ENCODE data around the gene MACROD2.
"Not testable (repeated sequence)": the region's sequence is repeated elsewhere in the genome, so short reads cannot be mapped to it uniquely, and the experiment has no call there.

The MACROD2 gene

GRCh38 chr20:15075586-15075985 lies 1080.3 kb downstream of the MACROD2 start:
- DNase-seq: no peak

GRCh38 chr20:15076785-15077184 lies 1081.5 kb downstream of the MACROD2 start:
- no peak for DNase-seq

GRCh38 chr20:15077733-15078250 lies 1082.5 kb downstream of the MACROD2 start:
- no peak for DNase-seq

DNA sequence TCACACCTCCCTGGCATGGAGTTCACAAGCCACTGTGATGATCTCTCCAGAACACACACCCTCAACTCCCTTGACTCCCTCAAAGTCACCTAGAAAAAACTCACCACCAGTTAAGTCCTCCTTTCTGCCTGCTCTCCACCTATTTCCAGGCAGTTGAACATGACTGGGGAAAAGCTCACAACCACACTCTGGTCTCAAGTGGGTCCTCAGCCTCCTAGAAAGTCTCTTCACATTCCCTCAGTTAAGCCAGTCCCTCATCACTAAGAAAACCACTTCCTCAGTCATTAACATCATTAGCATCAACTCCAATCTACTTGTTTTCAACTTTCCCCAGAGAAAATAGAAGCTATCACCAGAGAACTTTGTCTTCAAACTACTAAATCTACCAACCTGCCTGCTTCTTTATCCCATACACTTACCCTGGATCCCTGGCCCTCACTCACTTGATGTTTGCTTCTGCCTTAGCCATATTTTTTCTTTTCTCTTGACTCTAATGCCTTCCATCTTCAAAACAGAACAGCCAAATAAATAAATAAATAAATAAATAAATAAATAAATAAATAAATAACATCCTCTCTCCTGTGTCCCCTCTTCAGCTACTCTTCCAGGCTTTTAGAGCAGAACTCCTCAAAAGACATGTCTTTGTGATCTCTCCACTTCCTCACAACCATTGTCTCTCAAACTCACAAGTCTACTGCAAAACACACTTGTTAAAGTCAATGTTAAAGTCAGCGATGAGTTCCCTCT lies 1084.5 kb downstream of the MACROD2 start:
- no peak for DNase-seq

DNA sequence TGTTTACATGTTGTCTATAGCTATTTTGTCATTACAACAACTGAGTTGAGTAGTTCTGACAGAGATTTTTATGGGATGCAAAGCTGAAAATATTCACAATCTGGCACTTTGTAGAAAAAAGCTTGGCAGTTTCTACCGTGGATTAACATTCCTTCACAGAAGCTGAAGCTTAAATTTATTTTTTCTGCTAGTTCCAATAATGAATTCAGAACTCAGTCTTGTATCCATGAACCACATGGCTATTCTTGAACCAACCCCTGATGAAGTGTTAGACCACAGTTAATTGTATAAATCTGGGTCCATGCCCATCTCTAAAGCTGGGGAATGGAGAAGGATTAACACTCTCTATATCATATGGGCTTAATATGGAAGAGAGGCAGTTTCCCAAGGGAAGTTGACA lies 1085.9 kb downstream of the MACROD2 start:
- no peak for DNase-seq

- no peak for DNase-seq
These were observed 1096.2 kb downstream of the MACROD2 start for GRCh38 chr20:15091421-15092037.

- DNase-seq: no peak
These were observed 1103.0 kb downstream of the MACROD2 start for GRCh38 chr20:15098351-15098750.

DNA sequence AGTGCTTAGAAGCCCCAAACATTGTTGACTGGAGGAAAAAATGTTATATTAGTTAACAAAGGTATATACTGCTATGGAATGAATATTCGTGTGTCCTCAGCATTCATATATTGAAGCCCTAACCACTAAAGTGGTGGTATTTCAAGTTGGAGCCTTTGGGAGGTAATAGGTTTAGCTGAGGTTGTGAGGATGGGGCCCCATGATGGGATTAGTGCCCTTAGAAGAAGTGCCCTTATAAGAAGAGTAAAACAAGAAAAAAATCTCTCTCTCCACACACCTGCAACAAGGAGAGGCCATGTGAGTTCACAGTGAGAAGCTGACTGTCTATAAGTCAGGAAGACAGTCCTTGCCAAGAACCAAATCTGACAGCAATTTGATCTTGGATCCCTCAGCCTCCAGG lies 1103.8 kb downstream of the MACROD2 start:
- DNase-seq: no peak

GRCh38 chr20:15100506-15101160 lies 1105.3 kb downstream of the MACROD2 start:
- no peak for DNase-seq

GRCh38 chr20:15107931-15108330 lies 1112.6 kb downstream of the MACROD2 start:
- DNase-seq: no peak

GRCh38 chr20:15109494-15109893 lies 1114.2 kb downstream of the MACROD2 start:
- DNase-seq: no peak

GRCh38 chr20:15111654-15112053 lies 1116.3 kb downstream of the MACROD2 start:
- no peak for DNase-seq

DNA sequence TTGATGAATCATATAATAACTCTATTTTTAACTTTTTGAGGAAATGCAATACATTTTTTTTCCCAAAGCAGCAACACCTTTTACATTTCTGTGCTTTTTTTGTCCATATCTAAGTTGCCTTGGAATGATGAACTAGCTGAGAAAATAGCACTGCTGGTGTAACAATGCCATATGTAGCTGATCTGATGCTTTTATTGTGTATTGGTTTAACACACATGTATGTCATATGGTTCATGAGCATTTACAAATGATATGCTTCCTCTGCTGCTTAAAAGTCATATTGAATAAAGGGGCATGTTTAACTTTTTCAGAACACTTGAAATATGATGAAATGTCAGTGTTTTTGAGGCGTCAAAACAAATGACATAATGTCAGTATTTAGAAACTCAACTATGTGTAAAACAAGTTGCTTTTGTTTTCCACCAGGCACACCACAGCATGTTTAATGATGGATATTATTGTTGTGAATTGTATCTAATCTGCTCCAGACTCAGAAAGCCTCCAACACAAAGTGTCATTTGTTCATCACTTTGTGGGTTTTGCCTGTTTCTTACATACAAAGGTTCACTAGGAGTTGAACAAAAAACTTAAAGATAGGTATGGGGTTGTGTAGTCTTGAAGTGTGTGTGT lies 1117.9 kb downstream of the MACROD2 start:
- no peak for DNase-seq

DNA sequence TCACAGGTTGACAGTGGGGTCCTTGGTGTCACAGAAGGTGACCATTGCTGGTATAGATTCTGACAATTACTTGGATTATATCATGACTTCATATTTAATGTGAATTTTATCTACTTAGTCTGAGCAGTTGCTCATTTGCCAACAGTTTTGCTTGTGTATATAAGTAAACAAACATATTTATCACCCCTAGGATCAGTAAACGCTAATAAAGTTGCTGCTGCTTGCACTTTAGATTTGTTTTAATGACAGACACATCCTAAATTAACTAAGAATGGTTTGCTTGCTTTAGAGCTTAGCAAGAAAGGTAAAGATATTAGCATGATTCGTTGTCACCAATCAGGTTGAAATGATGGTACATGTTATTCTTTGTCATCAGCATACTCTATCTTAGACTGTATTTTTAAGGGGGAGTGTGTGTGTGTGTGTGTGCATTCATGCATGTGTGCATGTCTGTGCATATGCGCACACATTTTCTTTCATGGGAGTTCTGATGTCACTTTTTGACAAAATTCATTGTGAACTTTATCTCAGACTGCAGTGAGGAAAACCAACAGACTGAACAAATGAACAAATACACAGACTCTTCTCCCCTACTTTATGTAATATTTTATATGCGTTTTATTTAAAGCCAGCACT lies 1124.7 kb downstream of the MACROD2 start:
- DNase-seq: no peak

DNA sequence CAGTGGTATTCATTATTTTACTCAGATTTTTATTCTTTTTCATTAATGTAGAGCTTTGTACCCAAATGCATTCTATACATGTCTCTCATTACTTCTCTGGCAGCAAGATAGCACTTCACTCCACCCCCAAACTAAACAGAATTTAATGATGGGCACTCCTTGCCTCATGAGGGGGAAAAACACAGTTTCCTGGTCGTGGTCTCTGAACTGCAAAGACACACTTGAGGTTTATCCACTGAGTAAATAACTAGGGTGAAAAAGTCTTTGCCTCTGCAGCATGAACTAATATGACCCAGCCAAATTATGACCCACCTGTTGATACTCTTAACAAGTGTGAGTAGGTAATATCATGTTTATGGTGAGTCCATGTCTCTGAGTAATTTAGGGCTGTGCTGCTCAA lies 1127.3 kb downstream of the MACROD2 start:
- no peak for DNase-seq

DNA sequence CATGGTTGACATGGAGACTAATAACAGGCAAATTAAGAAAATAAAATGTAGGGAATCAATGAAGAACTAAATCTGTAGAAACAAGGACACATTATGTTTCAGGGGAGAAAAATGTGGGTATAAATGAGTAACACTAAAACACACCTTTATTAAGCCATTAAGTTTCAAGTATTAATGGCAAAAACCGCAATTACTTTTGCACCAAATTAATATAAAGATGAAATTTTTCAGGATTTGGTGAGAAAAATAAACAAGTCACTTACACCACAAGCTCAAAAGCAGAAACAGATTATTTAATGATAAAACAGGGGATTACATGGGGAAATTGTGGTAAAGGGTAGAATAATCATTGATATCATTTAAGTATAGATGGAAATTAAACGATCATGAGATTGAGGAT lies 1135.9 kb downstream of the MACROD2 start:
- no peak for DNase-seq

GRCh38 chr20:15138548-15139126 lies 1143.3 kb downstream of the MACROD2 start:
- DNase-seq: no peak

DNA sequence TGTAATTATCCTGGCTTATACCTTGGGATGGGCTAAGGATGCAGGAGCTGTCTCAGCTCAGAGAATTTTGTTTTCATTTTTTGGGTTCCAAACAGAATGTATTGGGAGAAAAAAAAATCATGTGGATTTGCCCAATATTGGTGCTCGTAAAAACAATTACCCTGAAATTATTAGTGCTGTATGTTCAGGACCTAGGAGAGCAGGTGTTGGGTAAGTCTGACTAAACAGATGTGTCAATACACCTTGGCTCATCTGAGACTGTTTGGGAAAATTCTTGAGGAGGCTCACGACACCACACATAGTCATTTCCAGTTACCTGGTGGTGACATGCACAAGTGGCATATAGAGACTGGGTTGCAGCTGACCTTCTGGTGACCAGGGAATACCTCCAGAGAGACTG lies 1144.2 kb downstream of the MACROD2 start:
- no peak for DNase-seq

- DNase-seq: no peak
These were observed 1145.0 kb downstream of the MACROD2 start for GRCh38 chr20:15140286-15140685.

- not testable (repeated sequence) for DNase-seq
These were observed 1145.6 kb downstream of the MACROD2 start for GRCh38 chr20:15140940-15141339.

- no peak for DNase-seq
These were observed 1146.5 kb downstream of the MACROD2 start for GRCh38 chr20:15141861-15142260.

DNA sequence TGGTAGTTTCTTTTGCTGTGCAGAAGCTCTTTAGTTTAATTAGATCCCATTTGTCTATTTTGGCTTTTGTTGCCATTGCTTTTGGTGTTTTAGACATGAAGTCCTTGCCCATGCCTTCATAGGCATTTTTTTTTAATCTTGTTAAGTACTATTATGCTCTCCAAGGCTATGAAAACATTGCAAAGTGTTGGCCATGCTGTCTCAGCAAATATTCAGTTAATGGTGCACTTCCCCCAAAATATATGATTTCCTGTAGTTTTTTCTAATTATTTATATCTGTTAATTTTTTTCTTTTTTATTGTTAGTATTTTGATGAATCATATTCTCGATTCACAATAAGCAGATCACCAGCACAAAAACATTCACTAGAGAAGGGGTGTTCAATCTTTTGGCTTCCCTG lies 1148.2 kb downstream of the MACROD2 start:
- no peak for DNase-seq

GRCh38 chr20:15144916-15145315 lies 1149.6 kb downstream of the MACROD2 start:
- no peak for DNase-seq

All from suppressor macrophage treated with lipopolysaccharide for 1 hour (primary cell).